GM21515 (cell line): Measurements from ENCODE around the gene ASB1.

Experiments
- ATAC-seq: cut with Tn5 transposase; IDR thresholded peaks from one replicate; pipeline ENCODE4 v1.9.1; 2021; ENCODE audit not compliant: unreplicated experiment

Gene ASB1

GRCh38 chr2:238464389-238464788 is 37.7 kb downstream of the ASB1 start:
- ATAC-seq: no peak

DNA sequence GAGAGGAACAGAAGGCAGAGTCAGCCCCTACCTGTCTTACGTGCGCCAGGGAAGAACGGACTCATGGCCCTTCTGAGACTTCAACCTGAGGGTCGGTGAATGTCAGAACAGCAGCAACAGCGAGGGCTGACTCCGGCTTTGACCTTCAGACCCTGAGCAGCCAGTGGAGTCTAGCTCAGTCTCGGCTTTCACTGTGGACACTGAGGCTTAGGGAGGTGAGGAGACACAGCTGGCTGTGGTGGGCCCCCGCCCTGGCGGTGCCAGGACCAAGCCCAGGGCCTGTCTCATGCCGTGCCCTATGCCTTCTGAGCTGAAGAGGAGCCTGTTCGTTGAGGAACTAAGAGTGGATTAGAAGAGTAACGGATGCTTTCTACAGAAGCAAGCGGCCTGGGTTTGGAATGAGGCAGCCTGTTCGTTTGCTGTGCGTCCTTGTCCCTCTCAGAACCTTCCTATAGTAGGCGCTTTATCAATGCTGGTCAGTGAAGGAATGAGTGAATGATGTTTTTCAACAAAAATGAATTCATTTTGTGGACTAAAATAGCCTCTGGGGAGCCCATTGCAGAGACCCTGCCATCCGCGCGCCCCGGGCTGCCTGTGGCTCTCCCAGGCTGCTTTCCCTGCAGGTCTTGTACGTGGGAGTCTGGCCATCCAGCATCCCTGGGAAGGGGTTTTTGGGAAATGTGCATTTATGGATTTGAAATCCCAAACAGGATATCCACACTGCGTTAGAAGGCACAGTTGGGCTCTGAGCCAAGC is 38.9 kb downstream of the ASB1 start:
- ATAC-seq: no peak

GRCh38 chr2:238466243-238466756 is 39.6 kb downstream of the ASB1 start:
- no peak for ATAC-seq

DNA sequence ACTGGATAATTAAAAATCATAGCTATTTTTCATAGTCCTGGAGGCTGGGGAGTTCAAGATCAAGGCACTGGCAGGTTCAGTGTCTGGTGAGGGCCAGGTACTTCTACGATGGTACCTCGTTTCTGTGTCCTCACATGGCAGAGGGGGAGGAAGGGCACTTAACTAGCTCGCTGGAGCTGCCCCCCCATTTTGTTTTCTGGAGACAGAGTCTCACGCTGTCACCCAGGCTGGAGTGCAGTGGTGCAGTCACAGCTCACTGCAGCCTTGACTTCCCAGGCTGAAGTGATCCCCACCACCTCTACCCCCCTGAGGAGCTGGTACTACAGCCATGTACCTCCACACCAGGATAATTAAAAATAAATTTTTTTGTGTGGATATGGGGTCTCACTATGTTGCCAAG is 40.3 kb downstream of the ASB1 start:
- no peak for ATAC-seq

- no peak for ATAC-seq
Measured at GRCh38 chr2:238467792-238468191, 41.1 kb downstream of the ASB1 start.

DNA sequence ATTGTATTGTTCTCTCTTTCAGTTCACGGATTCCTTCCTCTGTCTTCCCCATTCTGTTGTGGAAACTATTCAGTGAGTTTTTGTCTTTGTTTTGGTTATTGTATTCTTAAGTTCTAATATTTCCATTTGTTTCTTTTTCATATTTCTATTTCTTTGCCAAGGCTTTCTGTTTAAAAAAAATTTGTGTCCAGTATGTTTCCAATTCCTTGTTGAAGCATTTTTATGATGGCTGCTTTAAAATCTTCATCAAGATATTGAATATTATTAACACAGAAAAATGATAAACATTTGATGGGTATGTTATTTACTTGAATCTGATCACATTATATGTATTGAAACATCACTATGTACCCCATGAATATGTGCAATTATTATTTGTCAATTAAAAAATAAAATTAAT is 42.4 kb downstream of the ASB1 start:
- ATAC-seq: no peak

GRCh38 chr2:238473014-238473413 is 46.3 kb downstream of the ASB1 start:
- ATAC-seq: no peak

GRCh38 chr2:238473523-238473922 is 46.8 kb downstream of the ASB1 start:
- ATAC-seq: no peak

DNA sequence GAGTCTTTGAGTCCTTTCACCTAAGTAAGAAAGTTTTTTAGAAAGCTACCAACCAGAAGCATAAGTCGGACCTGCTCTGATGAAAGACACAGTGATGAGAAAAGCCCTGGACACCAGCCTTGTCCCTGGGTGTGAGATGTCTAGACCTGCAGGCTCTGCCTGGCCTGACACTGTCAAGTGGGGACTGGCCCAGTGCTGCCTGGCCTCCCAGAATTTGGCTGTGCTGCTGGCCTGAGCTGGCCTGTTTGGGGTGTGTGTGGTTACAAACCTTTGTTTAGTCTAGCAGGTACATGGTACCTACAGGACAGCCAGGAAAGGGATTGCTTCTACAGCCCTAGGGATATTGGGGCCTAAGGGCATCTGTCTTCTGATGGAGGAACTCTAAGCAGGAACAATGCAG is 48.3 kb downstream of the ASB1 start:
- no peak for ATAC-seq

DNA sequence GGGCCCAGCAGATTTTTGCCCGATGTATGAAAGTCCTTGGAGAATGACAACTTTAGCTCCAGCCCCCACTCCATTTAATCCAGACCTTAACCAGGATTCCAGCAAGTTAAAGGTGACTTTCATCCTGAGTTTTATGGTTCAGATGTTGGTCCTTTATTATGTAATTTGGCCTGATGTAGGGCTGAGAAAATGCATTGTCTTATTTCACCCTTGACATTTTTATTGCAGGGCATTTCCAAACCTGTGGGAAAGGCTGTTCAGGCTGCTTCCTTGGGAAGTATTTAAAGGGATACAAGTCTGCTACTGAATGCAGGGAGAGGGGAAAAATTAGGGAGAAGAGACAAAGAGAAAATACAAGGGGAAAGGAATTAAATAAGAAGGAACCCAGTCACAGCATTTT is 48.8 kb downstream of the ASB1 start:
- ATAC-seq: no peak

DNA sequence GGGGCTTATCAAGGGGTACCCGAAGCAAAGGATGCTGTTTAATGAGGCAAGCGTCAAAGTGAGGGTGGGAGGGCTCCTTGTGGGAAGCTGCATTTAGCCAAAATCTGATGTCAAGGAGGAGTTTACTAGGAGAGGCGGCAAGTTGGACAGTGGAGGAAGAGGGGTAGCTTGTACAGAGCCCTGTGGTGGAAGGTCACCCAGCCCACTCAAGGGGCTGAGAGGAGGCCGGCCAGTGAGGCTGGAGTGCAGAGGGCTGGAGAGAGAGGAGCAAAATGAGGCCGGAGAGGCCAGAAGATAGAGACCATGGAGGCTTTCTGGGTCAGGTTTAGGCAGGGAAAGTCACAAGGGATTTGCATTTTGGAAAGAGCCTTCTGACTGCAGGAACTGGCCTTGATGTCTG is 49.5 kb downstream of the ASB1 start:
- no peak for ATAC-seq

- no peak for ATAC-seq
Measured at GRCh38 chr2:238478216-238478615, 51.5 kb downstream of the ASB1 start.

DNA sequence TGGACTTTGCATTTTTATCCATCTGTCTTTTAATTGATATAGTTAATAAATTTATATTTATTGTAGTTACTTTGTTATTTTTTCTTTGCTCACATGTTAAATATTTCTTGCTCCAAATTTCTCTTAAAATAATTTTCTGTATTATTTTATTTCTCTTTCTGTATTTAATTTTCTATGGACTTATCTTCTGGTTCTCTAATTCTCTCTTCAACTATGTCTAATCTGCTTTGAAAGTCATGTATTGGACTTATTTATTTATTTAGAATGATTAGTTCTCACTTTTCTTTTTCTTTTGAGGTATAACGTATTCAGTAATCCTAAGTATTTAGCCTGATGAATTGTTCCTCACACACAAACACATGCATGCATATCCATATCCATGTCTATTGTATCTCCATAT is 53.1 kb downstream of the ASB1 start:
- ATAC-seq: no peak

- ATAC-seq: no peak
Measured at GRCh38 chr2:238483021-238483420, 56.3 kb downstream of the ASB1 start.

GRCh38 chr2:238483656-238484055 is 56.9 kb downstream of the ASB1 start:
- no peak for ATAC-seq

- no peak for ATAC-seq
Measured at GRCh38 chr2:238484522-238485452, 58.1 kb downstream of the ASB1 start.

DNA sequence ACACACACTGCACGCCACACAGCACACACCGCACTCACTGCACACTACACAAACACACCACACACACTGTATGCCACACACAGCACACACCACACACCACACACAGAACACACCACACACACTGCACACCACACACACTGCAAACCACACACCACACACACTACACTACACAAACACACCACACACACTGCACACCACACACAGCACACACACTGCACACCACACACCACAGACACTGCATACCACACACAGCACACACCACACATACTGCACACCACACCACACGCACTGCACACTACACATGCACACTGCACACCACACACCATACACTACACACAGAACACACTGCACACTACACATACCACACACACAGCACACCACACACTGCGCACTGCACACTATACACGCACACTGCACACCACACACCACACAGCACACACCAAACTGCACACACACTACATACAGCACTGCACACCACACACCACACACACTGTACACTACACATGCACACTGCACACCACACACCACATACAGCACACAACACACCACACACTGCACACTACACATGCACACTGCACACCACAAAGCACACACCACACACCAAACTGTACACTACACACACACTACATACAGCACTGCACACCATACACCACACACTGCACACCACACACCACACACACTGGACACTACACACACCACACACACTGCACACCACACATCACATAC is 59.6 kb downstream of the ASB1 start:
- no peak for ATAC-seq

GRCh38 chr2:238487134-238487533 is 60.4 kb downstream of the ASB1 start:
- ATAC-seq: no peak

DNA sequence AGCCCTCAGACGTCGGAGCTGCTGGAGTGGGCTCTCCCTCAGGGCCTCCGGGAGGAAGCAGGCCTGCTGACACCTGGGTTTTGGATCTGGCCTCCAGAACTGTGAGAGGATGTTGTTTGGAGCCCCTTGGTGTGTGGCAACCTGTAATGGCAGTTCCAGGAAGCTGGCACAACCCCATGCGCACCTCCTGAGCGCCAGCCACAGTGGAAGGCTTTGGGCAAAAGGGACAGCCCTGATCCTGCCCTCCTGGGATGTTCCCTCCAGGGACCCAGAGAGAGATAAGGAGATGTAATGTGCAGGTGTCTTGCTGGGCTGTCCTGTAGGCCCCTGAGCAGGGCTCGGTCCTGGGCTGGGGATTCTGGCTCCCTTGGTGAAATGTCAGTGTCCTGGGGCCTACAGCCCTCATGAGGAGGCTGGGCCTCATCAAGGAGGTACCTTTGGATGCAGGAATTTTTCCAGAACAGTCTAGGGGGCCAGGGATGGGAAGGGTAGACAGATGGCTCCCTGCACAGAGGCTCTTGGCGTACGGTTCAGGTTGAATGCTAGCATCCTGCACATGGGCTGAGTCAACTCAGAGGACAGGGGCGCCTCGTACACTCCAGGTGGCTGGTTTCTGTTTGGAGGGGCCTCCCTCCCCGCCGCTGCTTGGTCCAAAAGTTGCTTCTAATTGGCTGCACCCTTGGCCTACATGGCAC is 61.1 kb downstream of the ASB1 start:
- ATAC-seq: no peak

DNA sequence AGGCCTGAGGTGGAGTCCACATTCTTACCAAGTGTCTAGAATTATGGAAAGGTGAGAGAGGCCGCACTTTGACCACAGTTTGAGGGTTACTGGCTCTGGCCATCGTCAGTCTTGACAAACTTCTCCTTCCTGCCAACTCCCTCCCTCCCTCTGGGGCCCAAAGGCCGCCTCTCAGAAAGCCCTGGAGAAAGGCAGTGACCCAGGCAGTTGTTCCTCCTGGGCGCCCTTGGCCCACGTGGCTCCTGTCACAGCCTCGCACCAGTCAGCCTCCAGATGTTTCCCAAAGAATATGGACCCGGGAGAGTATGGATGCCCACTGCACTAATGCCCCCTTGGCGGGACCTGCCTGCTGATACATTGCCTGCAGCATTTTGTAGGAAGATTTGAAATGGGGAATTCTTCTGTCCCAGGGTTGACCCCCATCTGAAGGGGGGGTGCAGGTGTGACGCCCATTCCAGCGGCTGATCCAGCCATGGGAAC is 61.7 kb downstream of the ASB1 start:
- no peak for ATAC-seq

GRCh38 chr2:238489431-238489830 is 62.7 kb downstream of the ASB1 start:
- ATAC-seq: no peak
